ENCODE results near the gene VPS33A.
"Not testable (repeated sequence)": the region's sequence is repeated elsewhere in the genome, so short reads cannot be mapped to it uniquely, and the experiment has no call there.

DNA sequence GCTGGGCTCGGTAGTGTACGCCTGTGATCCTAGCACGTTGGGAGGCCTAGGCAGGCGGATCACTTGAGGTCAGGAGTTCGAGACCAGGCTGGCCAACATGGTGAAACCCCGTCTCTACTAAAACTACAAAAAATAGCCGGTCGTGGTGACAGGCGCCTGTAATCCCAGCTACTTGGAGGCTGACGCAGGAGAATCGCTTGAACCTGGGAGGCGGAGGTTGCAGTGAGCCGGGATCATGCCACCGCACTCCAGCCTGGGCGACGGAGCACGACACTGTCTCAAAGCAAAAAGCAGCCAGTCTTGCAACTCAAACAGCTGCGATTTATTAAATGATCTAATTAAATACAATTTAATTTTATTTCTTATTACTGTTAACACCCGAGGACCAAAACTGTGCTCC lies 63.5 kb downstream of the VPS33A start:
- TF ChIP-seq, protein P1, sequence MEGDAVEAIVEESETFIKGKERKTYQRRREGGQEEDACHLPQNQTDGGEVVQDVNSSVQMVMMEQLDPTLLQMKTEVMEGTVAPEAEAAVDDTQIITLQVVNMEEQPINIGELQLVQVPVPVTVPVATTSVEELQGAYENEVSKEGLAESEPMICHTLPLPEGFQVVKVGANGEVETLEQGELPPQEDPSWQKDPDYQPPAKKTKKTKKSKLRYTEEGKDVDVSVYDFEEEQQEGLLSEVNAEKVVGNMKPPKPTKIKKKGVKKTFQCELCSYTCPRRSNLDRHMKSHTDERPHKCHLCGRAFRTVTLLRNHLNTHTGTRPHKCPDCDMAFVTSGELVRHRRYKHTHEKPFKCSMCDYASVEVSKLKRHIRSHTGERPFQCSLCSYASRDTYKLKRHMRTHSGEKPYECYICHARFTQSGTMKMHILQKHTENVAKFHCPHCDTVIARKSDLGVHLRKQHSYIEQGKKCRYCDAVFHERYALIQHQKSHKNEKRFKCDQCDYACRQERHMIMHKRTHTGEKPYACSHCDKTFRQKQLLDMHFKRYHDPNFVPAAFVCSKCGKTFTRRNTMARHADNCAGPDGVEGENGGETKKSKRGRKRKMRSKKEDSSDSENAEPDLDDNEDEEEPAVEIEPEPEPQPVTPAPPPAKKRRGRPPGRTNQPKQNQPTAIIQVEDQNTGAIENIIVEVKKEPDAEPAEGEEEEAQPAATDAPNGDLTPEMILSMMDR (conservative IDR thresholded peaks at IDR 0.05; ENCODE audit: low read length), result not testable (repeated sequence)
- not testable (repeated sequence) for TF ChIP-seq EZH2phosphoT487 (IDR thresholded peaks at IDR 0.05; ENCODE audit: borderline replicate concordance)

All from Loucy (cell line).